A549 (cell line): ENCODE results near the gene NKAIN2. TPM values are rescaled to one million over a fixed set of nuclear protein-coding genes. Genes with fewer than 3 reads are reported as not detected.

Experiments
- ATAC-seq, 2 experiments: fragments of 200-7000 bp in 1 of 2; fragments of >200 bp in 1 of 2; cut with Nextera tagmentation in 1 of 2; cut with Tn5 transposase in 1 of 2; 3 replicates each; pipeline versions ENCODE4 v1.8.0 to v1.9.1; 2018 to 2020; ENCODE audit warnings: mild to moderate bottlenecking in 1 of 2, moderate library complexity in 1 of 2
- CTCF ChIA-PET: fragments of 300-600 bp; sonication (Branson Sonifier 250); formaldehyde crosslinking; extraction: SDS; loops from one replicate; lab custom pipeline; 2021; ENCODE audit warnings: antibody characterized with exemption, inconsistent platforms; lab: Yijun Ruan, JAX
- POLR2A ChIA-PET: fragments of 350-600 bp; formaldehyde crosslinking; extraction: SDS; loops from one replicate; lab custom pipeline; 2021; ENCODE audit warnings: antibody characterized with exemption, inconsistent platforms; lab: Yijun Ruan, JAX
- DNase-seq, 2 experiments: peaks; one replicate each; pipeline versions ENCODE4 v3.0.0 to v3.0.0-alpha.2; 2011 to 2016; ENCODE audit warnings: low read depth in 1 of 2, low spot score in 1 of 2
- FAIRE-seq: peaks from 2 replicates; lab custom pipeline; 2011; peaks lifted over from hg19 to GRCh38; lab: Jason Lieb, UNC
- H3K27ac ChIP-seq, 2 experiments: fragments of >200 bp; sonication (Bioruptor Twin); formaldehyde crosslinking; 3 replicates each; pipeline ENCODE4 v1.5.1; 2016 to 2017
- H3K4me1 ChIP-seq: fragments of >200 bp; sonication (Bioruptor Twin); formaldehyde crosslinking; 3 replicates; pipeline ENCODE4 v1.6.1; 2016
- H3K4me2 ChIP-seq: fragments of >200 bp; sonication (Bioruptor Twin); formaldehyde crosslinking; 3 replicates; pipeline ENCODE4 v1.6.1; 2016
- H3K4me3 ChIP-seq: fragments of >200 bp; sonication (Bioruptor Twin); formaldehyde crosslinking; 3 replicates; pipeline ENCODE4 v1.5.1; 2016
- H3K9me3 ChIP-seq: fragments of >200 bp; sonication (Bioruptor Twin); formaldehyde crosslinking; 3 replicates; pipeline ENCODE4 v1.6.1; 2016
- CHD4 ChIP-seq: fragments of 200-600 bp; sonication (generic); IDR thresholded peaks from 2 replicates; pipeline ENCODE4 v1.6.1; 2016; ENCODE audit warnings: antibody characterized with exemption, mild to moderate bottlenecking, borderline replicate concordance
- CTCF ChIP-seq: fragments of >200 bp; sonication (Bioruptor Twin); formaldehyde crosslinking; IDR thresholded peaks from 3 replicates; pipeline ENCODE4 v1.5.1; 2016
- EHF ChIP-seq: fragments of 250-450 bp; sonication (Bioruptor Pico); IDR thresholded peaks from 2 replicates; pipeline ENCODE4 v1.5.0; 2020; ENCODE audit warnings: mild to moderate bottlenecking
- EP300 ChIP-seq, 2 experiments: fragments of >200 bp; sonication (Bioruptor Twin); formaldehyde crosslinking; IDR thresholded peaks; 2 replicates in 1 of 2; 3 replicates in 1 of 2; pipeline ENCODE4 v1.6.1; 2016 to 2017
- ESRRA ChIP-seq: fragments of 150-350 bp; IDR thresholded peaks from 2 replicates; pipeline ENCODE4 v1.6.1; 2014; ENCODE audit warnings: mild to moderate bottlenecking, low read length, borderline replicate concordance
- GATA3 ChIP-seq: IDR thresholded peaks from 2 replicates; pipeline ENCODE4 v1.6.1; 2012; ENCODE audit warnings: borderline replicate concordance
- HDAC2 ChIP-seq: fragments of 200-600 bp; sonication (generic); IDR thresholded peaks from 2 replicates; pipeline ENCODE4 v1.6.1; 2016
- HES2 ChIP-seq: fragments of >200 bp; sonication (Bioruptor Twin); formaldehyde crosslinking; IDR thresholded peaks from 2 replicates; pipeline ENCODE4 v1.6.1; 2016
- HOXA7 ChIP-seq: fragments of 250-450 bp; sonication (Bioruptor Pico); IDR thresholded peaks from 2 replicates; pipeline ENCODE4 v1.5.0; 2020; ENCODE audit warnings: mild to moderate bottlenecking, moderate library complexity
- HOXB5 ChIP-seq: fragments of 250-450 bp; sonication (Bioruptor Pico); IDR thresholded peaks from 2 replicates; pipeline ENCODE4 v1.5.0; 2020; ENCODE audit warnings: mild to moderate bottlenecking, moderate library complexity
- MAFK ChIP-seq: fragments of 450-650 bp; IDR thresholded peaks from 2 replicates; pipeline ENCODE4 v1.6.1; 2014; ENCODE audit not compliant: partially characterized antibody
- NR3C1 ChIP-seq: fragments of >200 bp; sonication (Bioruptor Twin); formaldehyde crosslinking; IDR thresholded peaks from 3 replicates; pipeline ENCODE4 v1.6.1; 2017
- PHF8 ChIP-seq: fragments of 200-600 bp; sonication (generic); IDR thresholded peaks from 2 replicates; pipeline ENCODE4 v1.6.1; 2016; ENCODE audit warnings: low read depth, mild to moderate bottlenecking, antibody characterized with exemption, moderate library complexity, borderline replicate concordance
- RNF2 ChIP-seq: fragments of 200-600 bp; sonication (generic); IDR thresholded peaks from 2 replicates; pipeline ENCODE4 v1.6.1; 2016; ENCODE audit warnings: low read depth, mild to moderate bottlenecking, antibody characterized with exemption, moderate library complexity, borderline replicate concordance
- SREBF2 ChIP-seq: fragments of 450-650 bp; IDR thresholded peaks from 2 replicates; pipeline ENCODE4 v1.6.1; 2014; ENCODE audit warnings: mild to moderate bottlenecking, moderate library complexity
- TFCP2L1 ChIP-seq: fragments of 250-450 bp; sonication (Bioruptor Pico); IDR thresholded peaks from 2 replicates; pipeline ENCODE4 v1.5.0; 2021; ENCODE audit warnings: mild to moderate bottlenecking
- TP53 ChIP-seq: fragments of 250-450 bp; sonication (Bioruptor Pico); IDR thresholded peaks from 2 replicates; pipeline ENCODE4 v1.5.0; 2021; ENCODE audit warnings: mild to moderate bottlenecking, moderate library complexity
- ZC3H11A ChIP-seq: fragments of 450-650 bp; IDR thresholded peaks from 2 replicates; pipeline ENCODE4 v1.6.1; 2014; ENCODE audit warnings: antibody characterized with exemption, mild to moderate bottlenecking
- ZNF302 ChIP-seq: fragments of 250-450 bp; sonication (Bioruptor Pico); IDR thresholded peaks from 2 replicates; pipeline ENCODE4 v1.9.0; 2021; ENCODE audit warnings: inconsistent platforms, mild to moderate bottlenecking, moderate library complexity
- WGBS: methylation state at CpG from one replicate; pipeline ENCODE4 v1.1.6; 2017; ENCODE audit errors: missing lambda C conversion rate; 5-methylcytosine and 5-hydroxymethylcytosine counted together
- polyA plus RNA-seq, 4 experiments: library from polyadenylated mRNA; depleted of rRNA in 3 of 4; stranded (reverse); fragments of >200 nt; fragmentation: RNase III in 1 of 4; extraction: RNeasy Plus Mini Kit Qiagen cat#74134 plus additional on column Dnase treatment in 1 of 4; gene quantifications; 2 replicates in 3 of 4; 3 replicates in 1 of 4; pipeline ENCODE4 v1.2.3, GENCODE V29; 2011 to 2017

The NKAIN2 gene
- polyA plus RNA-seq, 2 of the 4 experiments (the other 2 are of a cell fraction): not detected

- POLR2A ChIA-PET: no interaction called here
- TF ChIP-seq GATA3 (no peak), HOXA7 (CRISPR knock-in tag) (no peak), RNF2 (no peak)
- TF ChIP-seq, all 56 proteins: peak for 0
- Histone ChIP-seq H3K27ac (no peak overlapping the region), H3K4me3 (no peak overlapping the region), H3K4me1 (no peaks in the 10 kb centered on the region), H3K4me2 (no peak overlapping the region), H3K9me3 (no peaks in the 10 kb centered on the region)
- FAIRE-seq (no peak), DNase-seq (no peak), ATAC-seq (no peak)
- CTCF ChIA-PET: interaction anchor here (0.6 to 1.2 kb wide), 2 partner anchors 15 to 1055 kb away, joined by 3 read pairs; no protein-coding TSS in a partner anchor
- WGBS: 28% methylated on average over 3 of the region's 3 CpGs
These were observed 1054.1 kb downstream of the NKAIN2 start for GRCh38 chr6:124857746-124858145.

- WGBS: 49% methylated on average over 3 of the region's 3 CpGs
- ChIA-PET CTCF (interaction anchor here (1.3 to 1.4 kb wide), 2 partner anchors 256 to 1056 kb away, joined by 3 to 5 read pairs; no protein-coding TSS in a partner anchor), POLR2A (interaction anchor here (0.6 kb wide), 1 partner anchor 242 kb away, joined by 9 read pairs; no protein-coding TSS in a partner anchor)
- H3K27ac ChIP-seq: no peak overlapping the region
- no peak for FAIRE-seq
- no peak for TF ChIP-seq TFCP2L1
- TF ChIP-seq, all 56 proteins: peak for 0
- ATAC-seq: no peak
- DNase-seq: no peak
- Histone ChIP-seq H3K4me3 (no peak overlapping the region), H3K4me2 (no peak overlapping the region), H3K4me1 (no peaks in the 10 kb centered on the region), H3K9me3 (no peaks in the 10 kb centered on the region)
These were observed 1054.9 kb downstream of the NKAIN2 start for GRCh38 chr6:124858564-124858963.

- H3K4me3 ChIP-seq: no peak overlapping the region
- no peaks in the 10 kb centered on the region for H3K9me3 ChIP-seq
- POLR2A ChIA-PET: no interaction called here
- DNase-seq (no peak), FAIRE-seq (no peak)
- 71% methylated on average over 1 of the region's 1 CpG for WGBS
- no peak overlapping the region for H3K27ac ChIP-seq
- CTCF ChIA-PET: interaction anchor here (0.5 to 1.4 kb wide), 3 partner anchors 255 to 1057 kb away, joined by 3 to 5 read pairs (median 3); no protein-coding TSS in a partner anchor
- no peaks in the 10 kb centered on the region for H3K4me1 ChIP-seq
- H3K4me2 ChIP-seq: no peak overlapping the region
- TF ChIP-seq HOXB5 (CRISPR knock-in tag) (no peak), EP300 (IDR thresholded peaks at IDR 0.05) (no peak), ZC3H11A (no peak), CTCF (no peak), HDAC2 (no peak), PHF8 (no peak), TP53 (CRISPR knock-in tag) (no peak), EHF (no peak), NR3C1 (no peak), ESRRA (no peak), MAFK (no peak), SREBF2 (no peak)
- TF ChIP-seq, all 56 proteins: peak for 0
- ATAC-seq: no peak
These were observed 1055.7 kb downstream of the NKAIN2 start for GRCh38 chr6:124859366-124859765.

GRCh38 chr6:124866040-124866439 is 1062.4 kb downstream of the NKAIN2 start:
- no peak for ATAC-seq
- no peak for FAIRE-seq

More at GRCh38 chr6:124866040-124866439, 1062.4 kb downstream of the NKAIN2 start:
- no peak for DNase-seq
- H3K4me2 ChIP-seq: no peak overlapping the region
- H3K4me1 ChIP-seq: no peaks in the 10 kb centered on the region; the same call in 2 of the 3 replicates
- H3K9me3 ChIP-seq: no peaks in the 10 kb centered on the region
- H3K4me3 ChIP-seq: no peak overlapping the region
- CTCF ChIA-PET: interaction anchor here (0.7 to 1.0 kb wide), 3 partner anchors 248 to 904 kb away, joined by 3 read pairs; no protein-coding TSS in a partner anchor
- POLR2A ChIA-PET: no interaction called here
- WGBS: 75% methylated on average over 1 of the region's 1 CpG
- TF ChIP-seq HOXB5 (CRISPR knock-in tag) (no peak), HES2 (no peak), EHF (no peak), CHD4 (no peak), ZNF302 (CRISPR knock-in tag) (no peak), SREBF2 (no peak)
- H3K27ac ChIP-seq: no peak overlapping the region
